NCI-H82 (cell line): Measurements from ENCODE around the gene CUL7.
A peak's percentile ranks its signal among the peaks of the same experiment; 100 is the strongest.
"Not testable (repeated sequence)": the region's sequence is repeated elsewhere in the genome, so short reads cannot be mapped to it uniquely, and the experiment has no call there.

Source experiments
- DNase-seq: peaks from one replicate; lab custom pipeline; 2025; lab: John Stamatoyannopoulos, UW

CUL7 gene

GRCh38 chr6:43014434-43014909, 39.2 kb downstream of the CUL7 start:
- DNase-seq = no peak

GRCh38 chr6:43013843-43014433, 39.7 kb downstream of the CUL7 start, which contains the start of the genes KLHDC3 and MEA1:
TSS of gene KLHDC3 (plus strand) at chr6:43014249. CDS start at chr6:43017193, 2,944 bp downstream.
TSS of gene MEA1 (minus strand) at chr6:43013946. CDS start at chr6:43013813, 133 bp downstream.
- DNase-seq = peak; percentile 100

- peak; percentile 60 for DNase-seq
These were observed 40.4 kb downstream of the CUL7 start for GRCh38 chr6:43013097-43013842.

- no peak for DNase-seq
These were observed 41.3 kb downstream of the CUL7 start for GRCh38 chr6:43012364-43012763.

GRCh38 chr6:43011207-43011606, 42.4 kb downstream of the CUL7 start:
- DNase-seq = no peak

- peak; percentile 72 for DNase-seq
These were observed 44.5 kb downstream of the CUL7 start for GRCh38 chr6:43009124-43009523.

- no peak for DNase-seq
These were observed 46.5 kb downstream of the CUL7 start for GRCh38 chr6:43007126-43007525.

GRCh38 chr6:43006251-43006650, 47.4 kb downstream of the CUL7 start:
- DNase-seq = no peak

GRCh38 chr6:43005844-43006243, 47.8 kb downstream of the CUL7 start:
- DNase-seq = no peak

GRCh38 chr6:43001843-43002242, 51.8 kb downstream of the CUL7 start:
- DNase-seq = no peak

GRCh38 chr6:42998205-42998604, 55.4 kb downstream of the CUL7 start:
- DNase-seq = not testable (repeated sequence)

- no peak for DNase-seq
These were observed 57.1 kb downstream of the CUL7 start for GRCh38 chr6:42996513-42996912.

GRCh38 chr6:42993445-42993844, 60.2 kb downstream of the CUL7 start:
- no peak for DNase-seq

GRCh38 chr6:42989923-42990322, 63.7 kb downstream of the CUL7 start:
- no peak for DNase-seq

- peak; percentile 20 for DNase-seq
These were observed 65.1 kb downstream of the CUL7 start for GRCh38 chr6:42988486-42989020.
